Frontal cortex (tissue), 4 donors: ENCODE measurements around the gene KCNJ4. TPM values are rescaled to one million over a fixed set of nuclear protein-coding genes. Genes with fewer than 3 reads are reported as not detected.
"Not testable (repeated sequence)": the region's sequence is repeated elsewhere in the genome, so short reads cannot be mapped to it uniquely, and the experiment has no call there.

Experiments used
- DNase-seq, 2 donors: peaks; one replicate each; pipeline ENCODE4 v3.0.0; 2012; ENCODE audit warnings: low spot score in 2 of 2
- FAIRE-seq: peaks from 2 replicates; lab custom pipeline; 2012; peaks lifted over from hg19 to GRCh38; lab: Jason Lieb, UNC
- total RNA-seq: library from RNA; depleted of rRNA; stranded (reverse); fragments of >200 nt; gene quantifications from one replicate; pipeline ENCODE4 v1.2.3, GENCODE V29; 2014
- donor health status: control.
- donor health status: control.
- donor health status: control.

KCNJ4 gene
- total RNA-seq, 1 donor from 2014 or later = 12.2 TPM

DNA sequence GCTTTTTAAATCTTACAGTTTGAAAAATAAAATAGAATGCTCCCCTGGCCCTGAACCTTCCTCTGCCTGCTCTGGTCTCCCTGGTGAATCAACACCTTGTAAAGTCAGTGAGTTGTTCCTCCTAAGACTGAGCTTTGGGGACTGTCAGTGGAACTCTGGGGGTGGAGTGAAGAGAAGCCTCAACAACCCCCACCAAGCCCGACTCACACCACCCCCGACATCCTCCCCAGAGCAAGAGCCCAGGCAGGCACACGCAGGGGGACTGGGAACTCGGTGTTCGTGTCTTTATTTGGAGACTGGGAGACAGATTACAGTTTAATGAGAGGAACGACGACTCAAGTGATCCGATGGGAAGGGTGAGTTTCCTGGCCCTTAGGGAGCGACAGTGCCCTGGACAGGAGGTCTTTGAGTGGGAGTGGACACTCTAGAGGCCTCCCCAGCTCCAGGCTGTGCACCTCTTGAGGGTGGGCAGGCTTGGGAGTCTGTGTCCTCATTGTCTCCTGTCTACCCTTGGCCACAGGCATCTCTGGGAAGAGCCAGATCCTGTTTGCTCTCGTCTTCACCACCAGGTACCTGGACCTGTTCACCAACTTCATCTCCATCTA lies 19.1 kb upstream of the KCNJ4 start:
- FAIRE-seq (no peak), DNase-seq (no peak)

DNA sequence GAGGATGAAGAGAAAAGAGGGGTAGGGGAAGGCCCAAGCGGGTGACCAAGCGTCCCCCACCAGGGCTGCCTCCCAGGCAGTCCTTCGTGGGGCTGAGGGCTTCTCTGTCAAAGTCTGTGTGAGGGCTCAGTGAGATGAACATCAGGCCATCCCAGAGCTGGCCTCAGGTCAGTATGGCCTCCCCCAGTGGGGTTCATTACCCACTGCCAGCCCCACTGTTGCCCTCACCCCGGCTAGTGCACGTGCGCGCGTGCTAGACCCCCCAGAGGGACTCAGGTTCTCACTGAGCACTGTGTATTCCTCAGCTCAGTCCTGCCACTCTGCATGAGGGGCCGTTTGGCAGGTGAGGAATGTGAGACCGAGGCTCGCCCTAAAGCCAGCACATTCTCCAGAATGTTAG lies 16.2 kb upstream of the KCNJ4 start:
- no peak for DNase-seq
- FAIRE-seq = no peak

DNA sequence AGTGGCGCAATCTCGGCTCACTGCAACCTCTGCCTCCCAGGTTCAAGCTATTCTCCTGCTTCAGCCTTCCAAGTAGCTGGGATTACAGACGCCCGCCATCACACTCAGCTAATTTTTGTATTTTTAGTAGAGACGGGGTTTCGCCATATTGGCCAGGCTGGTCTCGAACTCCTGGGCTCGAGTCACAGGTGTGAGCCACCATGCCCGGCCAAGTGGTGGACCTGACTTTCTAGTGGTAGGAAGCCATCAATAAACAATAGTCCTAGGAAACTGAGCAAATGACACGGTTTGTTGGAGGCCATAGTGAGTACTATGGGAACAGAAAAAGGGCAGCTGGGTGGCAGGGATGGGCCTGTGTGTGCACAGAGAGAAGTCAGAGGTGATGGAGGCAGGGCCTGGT lies 15.2 kb upstream of the KCNJ4 start:
- FAIRE-seq, DNase-seq: not testable (repeated sequence)

DNA sequence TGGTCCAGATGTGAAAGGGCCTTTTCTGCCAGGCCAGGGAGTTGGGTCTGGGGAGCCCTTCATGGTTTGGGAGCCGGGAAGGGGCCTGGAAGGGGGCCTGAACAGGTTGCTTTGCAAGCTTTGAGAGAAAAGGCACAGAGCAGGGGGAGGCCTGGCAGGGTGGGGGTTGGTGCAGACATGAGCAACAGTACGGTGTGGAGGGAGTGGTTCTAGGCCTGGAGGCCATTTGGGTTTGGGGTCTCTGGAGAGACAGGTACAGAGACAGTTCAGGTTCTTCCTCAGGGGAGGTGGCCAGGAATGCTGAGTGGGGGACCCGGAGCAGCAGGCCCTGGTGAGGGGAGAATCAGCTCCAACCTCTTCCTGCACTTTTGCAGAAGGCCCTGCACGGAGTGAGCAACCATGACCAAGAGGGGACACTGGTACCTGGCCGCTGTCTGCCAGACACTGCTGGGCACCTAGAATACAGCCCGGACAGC lies 14.3 kb upstream of the KCNJ4 start:
- DNase-seq = no peak
- no peak for FAIRE-seq

DNA sequence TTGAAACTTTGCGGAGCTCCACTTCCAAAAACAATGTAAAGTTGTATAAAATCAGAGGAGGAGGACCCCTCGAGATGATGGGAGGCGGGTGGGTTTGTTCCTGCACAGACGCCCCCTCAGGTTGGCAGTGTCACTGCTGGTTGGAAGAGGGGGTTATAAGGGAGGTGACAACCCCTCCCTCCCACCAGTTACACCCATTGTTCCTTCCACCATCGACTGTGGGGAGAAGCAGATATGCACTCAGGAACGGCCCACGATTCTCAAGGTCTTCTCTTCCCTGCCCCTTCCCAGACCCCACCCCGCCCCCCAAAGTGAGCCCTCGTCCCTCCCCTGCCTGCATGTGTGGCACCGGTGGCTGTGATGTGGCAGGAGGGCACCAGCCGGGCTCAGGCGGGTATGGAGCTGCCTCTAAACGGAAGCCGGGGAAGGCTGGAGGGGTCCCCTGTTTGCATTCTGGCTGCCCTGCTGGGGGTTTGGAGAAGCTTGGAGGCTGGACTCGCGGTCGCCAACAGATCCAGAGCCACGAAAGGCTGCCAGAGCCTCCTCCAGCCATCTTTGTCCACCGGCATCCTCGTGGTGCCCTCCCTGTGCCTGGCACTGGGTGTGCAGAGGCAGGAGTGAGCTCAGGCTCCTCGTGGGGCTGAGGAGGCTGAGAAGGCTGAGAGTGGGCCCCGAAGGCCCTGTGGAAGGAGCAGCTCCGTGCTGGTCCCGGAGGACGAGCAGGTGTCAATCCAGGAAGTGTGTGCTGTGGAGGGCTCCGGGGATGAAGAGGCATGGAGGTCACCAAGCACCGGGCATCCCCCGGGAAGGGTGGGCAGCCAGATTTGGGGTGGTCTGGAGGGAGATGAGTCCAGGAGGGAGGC lies 13.7 kb upstream of the KCNJ4 start:
- FAIRE-seq (no peak), DNase-seq (no peak)

DNA sequence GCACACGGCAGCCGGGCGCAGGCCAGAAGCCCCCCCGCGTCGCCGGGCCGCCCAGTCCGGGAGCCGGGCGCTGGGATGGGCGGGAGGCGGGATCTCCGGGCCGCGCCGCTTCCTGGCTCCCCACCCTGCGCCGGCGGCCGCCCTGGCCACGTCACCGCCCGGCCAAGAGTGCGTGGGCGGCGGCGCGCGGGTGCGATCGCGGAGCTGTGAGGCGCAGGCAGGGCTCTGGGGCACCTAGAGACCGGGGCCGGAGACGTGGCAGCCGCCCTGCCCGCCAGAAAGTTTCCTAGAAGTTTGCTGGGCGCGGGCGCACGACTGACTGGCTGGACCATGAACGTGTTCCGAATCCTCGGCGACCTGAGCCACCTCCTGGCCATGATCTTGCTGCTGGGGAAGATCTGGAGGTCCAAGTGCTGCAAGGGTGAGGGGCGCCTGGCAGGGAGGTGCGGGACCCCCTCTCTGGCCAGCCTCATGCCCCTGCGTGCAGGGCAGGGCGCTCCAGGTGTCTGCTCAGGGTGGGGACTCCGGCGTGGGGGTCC lies 13.0 kb upstream of the KCNJ4 start, which contains the start of gene KDELR3:
Gene KDELR3 (plus strand): TSS at position 193 of the 539 bp plus-strand sequence. CDS start 138 bp downstream, at position 331.
- DNase-seq (peak; percentile 57 to 92), FAIRE-seq (no peak)

DNA sequence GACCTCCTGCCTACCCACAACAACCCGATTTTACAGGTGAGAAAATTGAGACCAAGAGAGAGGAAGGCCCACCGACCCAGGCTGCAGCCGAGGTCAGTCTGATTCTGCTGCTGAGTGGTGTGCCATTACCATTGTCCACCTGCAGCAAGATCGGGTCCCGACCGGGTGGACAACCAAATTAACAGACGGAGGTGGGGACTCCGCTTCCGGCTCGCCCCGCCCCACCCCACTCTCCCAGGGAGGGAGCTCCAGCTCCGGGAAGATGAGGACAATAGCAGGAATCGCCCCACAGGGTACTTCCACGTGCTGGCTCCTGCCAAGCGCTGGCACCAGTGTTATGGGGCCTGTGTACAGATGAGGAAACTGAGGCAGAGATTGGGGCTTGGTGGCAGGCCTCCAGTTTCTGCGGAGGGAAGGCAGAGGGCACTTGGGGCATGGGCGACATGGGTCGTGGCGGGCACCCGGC lies 12.5 kb upstream of the KCNJ4 start:
- FAIRE-seq (no peak), DNase-seq (no peak)

GRCh38 chr22:38465673-38466490 lies 10.9 kb upstream of the KCNJ4 start:
- no peak for DNase-seq
- no peak for FAIRE-seq

DNA sequence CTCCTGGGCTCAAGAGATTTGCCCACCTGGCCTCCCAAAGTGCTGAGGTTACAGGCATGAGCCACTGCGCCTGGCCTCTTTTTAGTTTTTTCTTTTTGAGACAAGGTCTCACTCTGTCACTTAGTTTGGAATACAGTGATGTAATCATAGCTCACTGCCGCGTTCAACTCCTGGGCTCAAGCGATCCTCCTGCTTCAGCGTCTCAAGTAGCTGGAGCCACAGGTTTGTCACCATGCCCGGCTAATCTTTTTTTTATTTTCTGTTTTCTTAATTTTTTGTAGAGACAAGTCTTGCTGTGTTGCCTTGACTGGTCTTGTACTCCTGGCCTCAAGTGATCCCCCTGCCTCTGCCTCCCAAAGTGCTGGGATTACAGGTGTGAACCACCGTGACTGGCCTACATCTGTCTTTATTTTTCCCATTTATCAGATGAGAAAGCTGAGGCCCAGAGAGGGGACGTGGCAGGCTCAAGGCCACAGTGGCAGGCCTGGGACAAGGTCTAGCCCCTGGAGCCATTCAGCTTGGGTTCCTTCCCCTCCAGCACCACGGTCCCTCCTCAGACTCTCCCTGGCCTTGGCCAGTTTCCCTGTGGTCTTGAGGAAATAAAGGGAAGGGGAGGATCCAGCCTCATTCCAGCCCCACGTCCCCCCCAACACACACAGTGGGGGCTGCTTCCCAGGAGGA lies 10.1 kb upstream of the KCNJ4 start:
- no peak for DNase-seq
- FAIRE-seq = no peak

DNA sequence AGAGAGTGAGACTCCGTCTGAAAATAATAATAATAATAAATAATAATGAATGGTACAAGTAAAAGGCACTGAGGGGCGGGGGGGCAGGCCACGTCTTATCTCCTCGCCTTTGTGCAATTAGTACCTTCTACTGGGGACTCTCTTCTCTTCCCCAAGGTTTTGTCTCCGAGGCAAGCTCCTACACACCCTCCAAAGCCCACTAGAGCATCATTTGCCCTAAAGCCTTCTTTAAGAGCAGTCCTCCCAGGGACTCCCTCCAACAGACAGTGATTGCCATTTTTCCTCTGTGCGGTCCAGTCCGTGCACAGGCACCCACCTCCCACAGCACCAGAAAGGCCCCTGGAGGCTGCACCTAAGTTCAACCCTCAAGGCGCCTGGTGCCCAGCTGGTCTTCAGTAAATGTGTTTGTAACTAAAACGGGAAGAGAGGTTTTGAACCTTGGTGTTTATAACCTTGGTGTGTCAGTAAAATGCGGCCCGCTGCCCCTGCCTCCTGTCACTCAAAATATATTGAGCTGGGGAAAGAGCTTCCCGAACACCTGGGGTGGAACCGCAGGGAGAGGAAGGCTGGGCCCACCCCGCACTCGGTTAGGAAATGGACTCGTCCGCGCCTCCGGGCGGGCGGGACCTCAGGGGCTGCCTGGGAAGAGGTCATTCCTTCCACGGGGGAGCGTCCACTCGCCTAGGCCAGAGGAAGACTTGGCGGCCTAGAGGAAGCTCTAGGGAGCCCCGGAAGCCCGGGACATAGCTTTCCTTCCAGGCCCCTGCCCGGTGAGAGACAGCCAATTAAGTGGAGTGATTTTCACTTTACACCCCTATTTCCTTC lies 8.2 kb upstream of the KCNJ4 start:
- DNase-seq (no peak), FAIRE-seq (no peak)

- no peak for FAIRE-seq
- DNase-seq = peak; percentile 75 to 83
Measured at GRCh38 chr22:38461414-38462081, 6.5 kb upstream of the KCNJ4 start.

GRCh38 chr22:38461057-38461413 lies 6.0 kb upstream of the KCNJ4 start:
- no peak for FAIRE-seq
- DNase-seq = no peak

- DNase-seq (no peak), FAIRE-seq (no peak)
Measured at GRCh38 chr22:38460426-38460840, 5.4 kb upstream of the KCNJ4 start.

GRCh38 chr22:38456841-38457699 lies 2.1 kb upstream of the KCNJ4 start:
- DNase-seq (no peak), FAIRE-seq (no peak)

DNA sequence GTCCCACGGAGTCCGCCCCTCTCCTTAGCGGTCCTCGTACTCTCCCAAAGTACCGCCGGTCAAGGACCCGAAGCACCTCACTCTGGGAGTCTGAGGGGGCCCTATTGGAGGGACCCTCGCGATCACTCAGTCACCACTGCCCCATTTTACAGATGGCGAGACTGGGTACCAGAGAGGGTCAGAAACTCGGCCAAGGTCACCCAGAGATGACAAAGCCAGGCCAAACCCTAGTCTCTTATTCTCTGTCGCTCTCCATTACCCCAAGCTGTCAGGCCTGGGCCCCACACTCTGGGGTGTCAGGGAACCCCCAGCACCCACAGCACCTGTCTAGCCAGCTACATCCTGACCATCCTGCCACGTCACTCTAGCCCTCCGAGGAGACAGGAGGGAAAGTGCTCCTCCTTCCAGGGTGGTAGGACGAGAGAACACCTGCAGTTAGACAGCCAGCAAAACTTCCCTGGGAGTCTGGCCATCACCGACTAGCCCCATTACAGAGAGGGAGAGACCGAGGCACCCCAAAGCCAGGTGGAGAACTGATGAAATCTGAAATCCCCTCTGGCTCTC lies 1.4 kb upstream of the KCNJ4 start:
- DNase-seq (no peak), FAIRE-seq (no peak)

DNA sequence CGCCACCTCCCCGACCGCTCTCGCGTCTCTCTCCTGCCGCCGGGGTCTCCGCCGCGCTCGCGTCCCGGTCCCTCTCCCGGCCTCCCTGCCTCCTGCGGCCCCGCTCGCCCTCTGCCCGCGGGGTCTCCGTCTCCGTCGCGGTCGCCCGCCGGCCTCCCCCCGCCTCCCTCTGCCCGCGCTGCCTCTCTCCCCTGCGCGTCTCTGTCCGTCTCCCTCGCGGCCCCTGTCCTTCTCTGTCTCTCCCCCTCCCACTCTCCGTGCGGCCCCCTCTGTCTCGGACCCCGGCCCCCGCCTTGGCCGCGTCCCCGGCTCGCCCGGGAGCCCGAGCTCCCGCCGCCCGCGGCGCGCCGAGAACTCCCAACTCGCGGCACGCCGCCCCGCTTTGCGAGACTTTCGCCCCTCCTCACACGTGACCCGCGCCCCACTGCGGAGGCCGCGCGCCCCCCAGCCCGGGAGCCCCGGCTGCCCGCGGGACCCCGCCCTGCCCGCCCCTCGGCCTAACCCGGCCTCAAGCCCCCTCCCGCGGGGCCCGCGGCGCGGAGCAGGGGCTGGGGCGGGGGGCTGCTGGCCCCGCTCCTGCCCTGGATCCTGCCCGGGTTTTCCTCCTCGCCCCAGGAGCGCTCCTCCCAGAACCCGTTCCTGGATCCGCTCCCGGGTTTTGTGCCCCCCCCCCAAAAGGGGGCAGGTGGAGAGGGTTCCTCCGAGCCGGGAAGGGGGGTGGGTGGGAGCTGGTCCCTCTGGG lies 702 bp upstream of the KCNJ4 start:
- FAIRE-seq = no peak
- DNase-seq = peak in 1 of 2 donors; percentile 72
